ENCODE measurements around the gene RHOBTB3. TPM values are rescaled to one million over a fixed set of nuclear protein-coding genes. Genes with fewer than 3 reads are reported as not detected.

RHOBTB3 gene
- total and polyA plus RNA-seq, 2 donors (not counting 3 experiments of a cell fraction or from before 2014, with no cell fraction given) = 44.1 to 52.1 TPM

DNA sequence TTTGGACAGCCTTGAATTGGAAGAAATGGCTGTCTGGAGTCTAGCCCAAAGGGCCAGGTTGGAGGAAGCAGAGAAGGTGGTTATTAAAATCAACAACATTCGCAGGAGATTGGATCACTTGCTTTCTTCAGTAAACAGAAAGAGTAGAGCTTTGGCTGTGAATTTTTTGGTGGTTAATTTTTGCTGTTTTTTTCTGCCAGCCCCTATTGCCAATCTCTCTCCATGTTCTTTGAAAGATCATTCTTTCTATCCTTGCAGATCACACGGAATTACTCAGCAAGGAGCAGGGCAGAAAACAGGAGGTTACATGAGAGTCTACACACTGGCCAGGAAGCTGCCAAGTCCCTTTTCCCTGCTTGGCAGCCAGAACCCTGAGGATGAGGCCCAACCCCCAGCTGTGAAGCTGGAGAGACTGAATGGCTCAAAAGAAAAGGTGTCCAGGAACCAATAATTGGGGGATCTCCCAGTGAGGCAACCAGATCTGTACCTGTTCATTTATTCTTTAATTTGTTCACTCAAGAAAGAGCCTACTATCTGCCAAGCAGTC, 78.4 kb downstream of the RHOBTB3 start:
- no peak overlapping the region for H3K9ac ChIP-seq (replicated peaks; ENCODE audit: extremely low read depth, insufficient read depth, low read length)
- peak; percentile 16 for DNase-seq (ENCODE audit: low read depth, low spot score)

More for the DNA sequence above, 78.4 kb downstream of the RHOBTB3 start:
- no peaks in the 10 kb centered on the region for H3K27me3 ChIP-seq (ENCODE audit: control insufficient read depth in 2 of 2, insufficient read depth in 2 of 2, low read length in 2 of 2)
- H3K4me2 ChIP-seq (ENCODE audit: insufficient read depth, low read length) = no peak overlapping the region
- no peaks in the 10 kb centered on the region for H4K20me1 ChIP-seq (replicated peaks; ENCODE audit: control insufficient read depth, extremely low read depth, insufficient read depth, low read length)
- no peaks in the 10 kb centered on the region for H3K9me3 ChIP-seq (replicated peaks; ENCODE audit: control insufficient read depth, insufficient read depth, low read length)
- CTCF ChIA-PET = interaction anchor here (1.8 to 2.4 kb wide), 2 partner anchors 12 to 28 kb away, joined by 3 to 10 read pairs; no protein-coding TSS in a partner anchor
- POLR2A ChIA-PET = no interaction called here
- H3K4me1 ChIP-seq (ENCODE audit: control insufficient read depth, extremely low read depth, insufficient read depth, low read length) = no peaks in the 10 kb centered on the region
- no peak overlapping the region for H2AFZ ChIP-seq (ENCODE audit: low read depth, low read length)
- H3K79me2 ChIP-seq (ENCODE audit: control insufficient read depth, insufficient read depth, low read length) = no peaks in the 10 kb centered on the region
- H3K27ac ChIP-seq (ENCODE audit: insufficient read depth, low read depth, low read length) = no peak overlapping the region
- FAIRE-seq = no peak
- BruUV-seq (replicated peaks) = no TSS peak
- no peak for TF ChIP-seq JUN (IDR thresholded peaks at IDR 0.05; ENCODE audit: borderline replicate concordance, insufficient read depth, insufficient read length, low read depth)
- no peak for TF ChIP-seq POLR2AphosphoS5 (IDR thresholded peaks at IDR 0.05; ENCODE audit: insufficient read depth, low read depth, low read length)
- TF ChIP-seq GATA2 (IDR thresholded peaks at IDR 0.05; ENCODE audit: insufficient read depth, insufficient read length, low read depth, low read length) = no peak
- TF ChIP-seq, protein P1, sequence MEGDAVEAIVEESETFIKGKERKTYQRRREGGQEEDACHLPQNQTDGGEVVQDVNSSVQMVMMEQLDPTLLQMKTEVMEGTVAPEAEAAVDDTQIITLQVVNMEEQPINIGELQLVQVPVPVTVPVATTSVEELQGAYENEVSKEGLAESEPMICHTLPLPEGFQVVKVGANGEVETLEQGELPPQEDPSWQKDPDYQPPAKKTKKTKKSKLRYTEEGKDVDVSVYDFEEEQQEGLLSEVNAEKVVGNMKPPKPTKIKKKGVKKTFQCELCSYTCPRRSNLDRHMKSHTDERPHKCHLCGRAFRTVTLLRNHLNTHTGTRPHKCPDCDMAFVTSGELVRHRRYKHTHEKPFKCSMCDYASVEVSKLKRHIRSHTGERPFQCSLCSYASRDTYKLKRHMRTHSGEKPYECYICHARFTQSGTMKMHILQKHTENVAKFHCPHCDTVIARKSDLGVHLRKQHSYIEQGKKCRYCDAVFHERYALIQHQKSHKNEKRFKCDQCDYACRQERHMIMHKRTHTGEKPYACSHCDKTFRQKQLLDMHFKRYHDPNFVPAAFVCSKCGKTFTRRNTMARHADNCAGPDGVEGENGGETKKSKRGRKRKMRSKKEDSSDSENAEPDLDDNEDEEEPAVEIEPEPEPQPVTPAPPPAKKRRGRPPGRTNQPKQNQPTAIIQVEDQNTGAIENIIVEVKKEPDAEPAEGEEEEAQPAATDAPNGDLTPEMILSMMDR (IDR thresholded peaks at IDR 0.05; ENCODE audit: extremely low read depth in 1 of 2, insufficient read depth in 1 of 2, low read depth in 1 of 2, low read length in 2 of 2) = no peak
- no peak for TF ChIP-seq POLR2A (IDR thresholded peaks at IDR 0.05; ENCODE audit: low read depth, low read length)
- no peak for TF ChIP-seq FOS (IDR thresholded peaks at IDR 0.05; ENCODE audit: borderline replicate concordance, insufficient read depth, low read length)
- TF ChIP-seq EZH2 (IDR thresholded peaks at IDR 0.05; ENCODE audit: borderline replicate concordance, low read depth, low read length, severe bottlenecking) = no peak
- TF ChIP-seq MYC (IDR thresholded peaks at IDR 0.05; ENCODE audit: low read depth, low read length) = no peak
- TF ChIP-seq, protein P2, sequence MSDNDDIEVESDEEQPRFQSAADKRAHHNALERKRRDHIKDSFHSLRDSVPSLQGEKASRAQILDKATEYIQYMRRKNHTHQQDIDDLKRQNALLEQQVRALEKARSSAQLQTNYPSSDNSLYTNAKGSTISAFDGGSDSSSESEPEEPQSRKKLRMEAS (IDR thresholded peaks at IDR 0.05; ENCODE audit: insufficient read depth, insufficient read length) = no peak
- H3K36me3 ChIP-seq (ENCODE audit: control insufficient read depth in 2 of 2, extremely low read depth in 1 of 2, insufficient read depth in 2 of 2, low read length in 2 of 2) = no peaks in the 10 kb centered on the region
- intact Hi-C loops (cut with micrococcal nuclease) = no loop called here
- no peak overlapping the region for H3K4me3 ChIP-seq (replicated peaks in 1 of 3; ENCODE audit: insufficient read depth in 1 of 3, low read depth in 1 of 3, low read length in 3 of 3)
- no peaks in the 10 kb centered on the region for H3K9me1 ChIP-seq (replicated peaks; ENCODE audit: control insufficient read depth, extremely low read depth, insufficient read depth, low read length)
- dilution Hi-C loops (cut with MboI; ENCODE audit: extremely low pct_ligation_motif_present, low sequenced_read_pairs) = no loop called here

All from endothelial cell of umbilical vein (primary cell).